AG04449 (cell line): Measurements from ENCODE around the gene ASB6.
A peak's percentile ranks its signal among the peaks of the same experiment; 100 is the strongest.

Experiments
- CTCF ChIA-PET: fragments of 350-600 bp; formaldehyde crosslinking; extraction: SDS; loops from one replicate; lab custom pipeline; 2021; ENCODE audit warnings: antibody characterized with exemption; lab: Yijun Ruan, JAX
- POLR2A ChIA-PET: fragments of 400-600, 350-600 bp; formaldehyde crosslinking; extraction: SDS; loops from one replicate; lab custom pipeline; 2020; ENCODE audit warnings: antibody characterized with exemption, inconsistent platforms; lab: Yijun Ruan, JAX
- DNase-seq: peaks from one replicate; pipeline ENCODE4 v3.0.0-alpha.2; 2010; ENCODE audit warnings: low read depth, low spot score
- H3K4me3 ChIP-seq: 2 replicates; pipeline ENCODE4 v1.5.1; 2011; ENCODE audit warnings: low read depth, mild to moderate bottlenecking, control low read depth, low read length
- CTCF ChIP-seq: IDR thresholded peaks from one replicate; pipeline ENCODE4 v1.5.1; 2011; ENCODE audit warnings: mild to moderate bottlenecking, moderate library complexity, low read length, control low read depth, inconsistent platforms; ENCODE audit not compliant: insufficient read depth; ENCODE audit errors: missing control alignments

Gene ASB6

GRCh38 chr9:129609486-129610212, 32.3 kb downstream of the ASB6 start:
- TF ChIP-seq CTCF, result no peak
- ChIA-PET POLR2A (interaction anchor here (0.8 to 4.0 kb wide), 7 partner anchors 35 to 470 kb away, joined by 3 to 17 read pairs (median 6); partner anchors contain the start of gene IER5L), CTCF (interaction anchor here (0.9 to 6.1 kb wide), 8 partner anchors 14 to 478 kb away, joined by 3 to 89 read pairs (median 14); no protein-coding TSS in a partner anchor)
- peak overlapping the region; percentile 61 for H3K4me3 ChIP-seq
- DNase-seq, result no peak

- no peak overlapping the region for H3K4me3 ChIP-seq
- DNase-seq, result no peak
- POLR2A ChIA-PET, result interaction anchor here (0.7 to 4.0 kb wide), 11 partner anchors 34 to 469 kb away, joined by 3 to 17 read pairs (median 4); partner anchors contain the start of gene IER5L
- no peak for TF ChIP-seq CTCF
- CTCF ChIA-PET, result interaction anchor here (0.7 to 6.1 kb wide), 14 partner anchors 15 to 615 kb away, joined by 3 to 89 read pairs (median 5); partner anchors contain the start of gene NTMT1
These were observed 33.1 kb downstream of the ASB6 start for GRCh38 chr9:129608561-129609481.

- no peak for TF ChIP-seq CTCF
These were observed 34.9 kb downstream of the ASB6 start for GRCh38 chr9:129607027-129607387.

GRCh38 chr9:129606161-129607026, 35.6 kb downstream of the ASB6 start:
- POLR2A ChIA-PET, result interaction anchor here (0.6 to 3.9 kb wide), 4 partner anchors 105 to 428 kb away, joined by 3 to 9 read pairs (median 6); partner anchors contain the start of gene IER5L
- CTCF ChIA-PET, result interaction anchor here (0.6 to 6.1 kb wide), 11 partner anchors 10 to 481 kb away, joined by 3 to 89 read pairs (median 3); partner anchors contain the start of gene C9orf50
- no peak overlapping the region for H3K4me3 ChIP-seq
- no peak for TF ChIP-seq CTCF
- DNase-seq, result no peak

More at GRCh38 chr9:129607027-129607387, 34.9 kb downstream of the ASB6 start:
- DNase-seq, result no peak
- POLR2A ChIA-PET, result interaction anchor here (0.6 to 3.9 kb wide), 4 partner anchors 105 to 429 kb away, joined by 3 to 9 read pairs (median 6); partner anchors contain the start of gene IER5L
- H3K4me3 ChIP-seq, result no peak overlapping the region
- CTCF ChIA-PET, result interaction anchor here (0.6 to 6.1 kb wide), 7 partner anchors 14 to 475 kb away, joined by 3 to 89 read pairs (median 10); partner anchors contain the start of gene C9orf50

GRCh38 chr9:129604766-129605163, 37.2 kb downstream of the ASB6 start:
- POLR2A ChIA-PET, result interaction anchor here (0.9 to 2.0 kb wide), 2 partner anchors 108 kb away, joined by 3 to 9 read pairs; no protein-coding TSS in a partner anchor
- H3K4me3 ChIP-seq, result no peak overlapping the region
- TF ChIP-seq CTCF, result no peak
- no peak for DNase-seq
- CTCF ChIA-PET, result interaction anchor here (1.2 to 6.1 kb wide), 4 partner anchors 16 to 473 kb away, joined by 3 to 89 read pairs (median 16); partner anchors contain the start of gene C9orf50
